GM12892 (cell line): Measurements from ENCODE around the gene LGALS8.

Source experiments
- POLR2A ChIP-seq: IDR thresholded peaks from 2 replicates; pipeline ENCODE4 v1.6.1; 2011; ENCODE audit warnings: low read depth, low read length, control low read depth
- POLR2AphosphoS5 ChIP-seq: IDR thresholded peaks from 2 replicates; pipeline ENCODE4 v1.6.1; 2011; ENCODE audit warnings: low read depth, low read length, control low read depth

GRCh38 chr1:236541710-236542109 lies 17.9 kb downstream of the LGALS8 start:
- TF ChIP-seq POLR2AphosphoS5 (no peak), POLR2A (no peak)
